ENCODE results near the gene ANGEL1. TPM values are rescaled to one million over a fixed set of nuclear protein-coding genes. Genes with fewer than 3 reads are reported as not detected.

ANGEL1 gene
- total RNA-seq, 1 experiment from 2014 or later, result 19.9 TPM

DNA sequence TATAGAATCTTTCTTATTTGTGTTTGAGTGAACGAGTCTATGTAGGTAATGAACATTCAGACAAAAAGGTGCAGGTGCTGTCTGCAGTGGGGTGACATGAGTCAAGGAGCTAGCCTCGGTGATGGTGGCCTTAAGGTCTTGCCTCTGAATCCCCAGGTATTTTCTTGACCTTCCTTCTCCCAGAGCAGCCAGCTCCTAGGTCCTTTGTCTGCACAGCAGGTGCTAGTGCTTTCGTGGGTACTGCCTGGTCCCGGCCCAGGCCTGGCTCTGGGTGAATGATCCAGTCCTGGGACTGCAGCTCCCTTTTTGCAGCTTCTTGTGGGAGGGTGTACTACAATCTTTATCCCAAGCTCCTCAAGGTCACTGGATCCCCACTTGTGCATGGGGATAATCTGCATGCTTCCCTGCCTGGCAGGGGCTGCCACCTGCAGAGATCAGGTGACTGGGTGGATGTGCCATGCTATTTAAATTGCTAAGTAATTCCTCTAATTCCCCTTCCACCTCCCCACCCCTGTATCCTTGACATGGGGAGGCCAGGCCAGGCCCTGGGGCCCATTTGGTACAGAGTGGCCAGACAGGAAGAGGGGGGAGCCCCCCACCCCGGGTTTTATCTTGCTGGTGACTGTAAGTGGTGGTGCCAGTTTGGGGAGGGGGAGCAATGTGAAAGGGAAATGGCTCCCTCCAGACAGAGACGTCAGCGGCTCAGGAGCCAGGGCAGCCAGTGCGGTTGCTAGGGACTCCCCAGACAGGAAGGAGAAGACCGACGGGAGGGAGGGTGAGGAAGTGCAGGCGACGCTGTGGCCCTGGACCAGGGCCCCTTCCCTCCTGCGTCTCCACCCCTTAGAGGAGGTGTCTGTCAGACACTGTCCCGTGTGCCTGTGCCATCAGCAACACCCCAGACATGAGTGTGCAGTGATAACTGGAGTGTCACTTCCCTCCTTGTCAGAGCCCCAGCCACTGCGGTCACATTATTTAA is 44.7 kb downstream of the ANGEL1 start:
- no peaks in the 10 kb centered on the region for H3K36me3 ChIP-seq (ENCODE audit: insufficient read depth, low read length, poor library complexity, severe bottlenecking)
- no peak for DNase-seq (ENCODE audit: low spot score)
- H3K9me3 ChIP-seq (ENCODE audit: low read depth, low read length, poor library complexity, severe bottlenecking), result no peaks in the 10 kb centered on the region
- TF ChIP-seq, protein P1, sequence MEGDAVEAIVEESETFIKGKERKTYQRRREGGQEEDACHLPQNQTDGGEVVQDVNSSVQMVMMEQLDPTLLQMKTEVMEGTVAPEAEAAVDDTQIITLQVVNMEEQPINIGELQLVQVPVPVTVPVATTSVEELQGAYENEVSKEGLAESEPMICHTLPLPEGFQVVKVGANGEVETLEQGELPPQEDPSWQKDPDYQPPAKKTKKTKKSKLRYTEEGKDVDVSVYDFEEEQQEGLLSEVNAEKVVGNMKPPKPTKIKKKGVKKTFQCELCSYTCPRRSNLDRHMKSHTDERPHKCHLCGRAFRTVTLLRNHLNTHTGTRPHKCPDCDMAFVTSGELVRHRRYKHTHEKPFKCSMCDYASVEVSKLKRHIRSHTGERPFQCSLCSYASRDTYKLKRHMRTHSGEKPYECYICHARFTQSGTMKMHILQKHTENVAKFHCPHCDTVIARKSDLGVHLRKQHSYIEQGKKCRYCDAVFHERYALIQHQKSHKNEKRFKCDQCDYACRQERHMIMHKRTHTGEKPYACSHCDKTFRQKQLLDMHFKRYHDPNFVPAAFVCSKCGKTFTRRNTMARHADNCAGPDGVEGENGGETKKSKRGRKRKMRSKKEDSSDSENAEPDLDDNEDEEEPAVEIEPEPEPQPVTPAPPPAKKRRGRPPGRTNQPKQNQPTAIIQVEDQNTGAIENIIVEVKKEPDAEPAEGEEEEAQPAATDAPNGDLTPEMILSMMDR (conservative IDR thresholded peaks at IDR 0.05; ENCODE audit: low read depth, low read length), result no peak
- no peak for TF ChIP-seq EZH2 (IDR thresholded peaks at IDR 0.05; ENCODE audit: borderline replicate concordance, low read depth, low read length, poor library complexity, severe bottlenecking)
- H3K27me3 ChIP-seq (replicated peaks; ENCODE audit: insufficient read depth, low read depth, low read length, poor library complexity), result no peaks in the 10 kb centered on the region
- CTCF ChIA-PET, result no interaction called here
- H3K27ac ChIP-seq (ENCODE audit: low read depth, low read length, poor library complexity, severe bottlenecking), result no peak overlapping the region
- H3K4me1 ChIP-seq (ENCODE audit: insufficient read depth, low read length, poor library complexity, severe bottlenecking), result no peaks in the 10 kb centered on the region
- intact Hi-C loops (cut with micrococcal nuclease; ENCODE audit: unreplicated experiment), result no loop called here
- no TSS peak for BruUV-seq (replicated peaks)
- H3K4me3 ChIP-seq (ENCODE audit: low read depth, low read length, poor library complexity, severe bottlenecking), result no peak overlapping the region
- POLR2A ChIA-PET (ENCODE audit: low non-redundant PET), result no interaction called here

DNA sequence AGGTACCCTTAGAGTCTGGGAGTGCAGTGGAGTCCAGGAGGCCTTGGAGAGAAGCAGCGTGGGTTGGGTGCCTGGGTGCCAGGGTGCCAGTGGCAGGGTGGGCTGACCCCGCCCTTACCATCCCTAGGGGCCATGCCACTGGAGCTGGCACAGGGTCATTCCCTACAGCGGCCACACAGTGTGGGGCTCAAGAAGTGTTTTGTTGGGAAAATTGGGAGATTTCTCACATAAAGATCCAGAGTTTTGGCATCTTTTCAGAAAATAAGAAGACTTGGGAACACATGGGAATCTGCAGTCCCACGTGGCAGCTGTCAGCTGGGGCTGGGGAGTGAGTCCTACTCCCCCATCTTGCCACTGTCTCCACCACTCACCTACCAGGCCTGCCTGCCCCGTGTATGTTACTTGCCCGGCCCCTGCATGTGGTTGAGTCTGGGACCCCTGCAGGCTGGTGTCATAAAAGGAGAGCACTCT is 47.2 kb downstream of the ANGEL1 start:
- BruUV-seq (replicated peaks), result no TSS peak
- POLR2A ChIA-PET (ENCODE audit: low non-redundant PET), result no interaction called here
- intact Hi-C loops (cut with micrococcal nuclease; ENCODE audit: unreplicated experiment), result no loop called here

DNA sequence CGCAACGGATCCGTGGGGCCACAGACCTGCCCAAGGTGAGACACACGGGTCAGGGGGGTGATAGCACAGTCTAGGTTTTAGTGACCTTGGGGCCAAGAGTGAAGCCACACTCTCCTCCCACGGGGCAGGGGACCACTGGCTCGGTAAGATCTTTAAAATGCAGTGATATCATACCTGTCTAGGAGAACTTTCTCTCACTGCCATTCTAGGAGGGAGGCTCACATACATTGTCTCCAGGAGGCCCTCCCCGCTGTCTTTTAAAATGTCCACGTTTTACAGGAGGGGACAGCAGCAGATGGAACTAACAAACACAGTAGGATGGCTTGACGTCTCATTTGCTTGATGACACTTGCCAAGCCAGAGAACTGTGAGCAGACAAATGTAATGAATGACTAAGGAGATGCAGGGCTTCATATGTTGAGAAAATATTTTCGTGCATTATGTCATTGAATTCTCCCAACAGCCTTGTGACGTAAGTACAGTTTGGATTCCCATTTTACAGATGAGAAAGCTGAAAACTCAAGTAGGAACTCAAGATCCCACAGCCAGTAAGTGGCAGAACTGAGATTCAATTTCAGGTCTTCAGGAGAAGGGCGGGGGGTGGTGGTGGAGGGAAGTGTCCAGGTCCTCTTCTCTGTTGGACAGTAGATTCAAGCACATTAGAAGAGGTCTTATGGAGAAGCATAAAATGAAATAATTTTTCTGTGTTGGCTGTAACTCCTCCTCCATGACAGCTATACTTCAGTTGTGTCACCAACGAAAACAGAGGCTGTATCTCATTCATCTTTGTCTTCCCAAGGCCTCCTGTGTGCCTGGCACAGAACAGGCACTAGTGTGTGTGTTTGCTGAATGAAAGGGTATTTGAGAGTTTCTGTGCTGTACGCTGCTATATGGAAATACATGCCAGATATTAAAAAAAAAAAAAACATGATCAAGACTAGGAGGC is 49.3 kb downstream of the ANGEL1 start:
- DNase-seq (ENCODE audit: low spot score), result no peak
- ChIA-PET CTCF (no interaction called here), POLR2A (ENCODE audit: low non-redundant PET) (no interaction called here)
- intact Hi-C loops (cut with micrococcal nuclease; ENCODE audit: unreplicated experiment), result no loop called here
- H3K27ac ChIP-seq (ENCODE audit: low read depth, low read length, poor library complexity, severe bottlenecking), result no peak overlapping the region
- no peak overlapping the region for H3K4me3 ChIP-seq (ENCODE audit: low read depth, low read length, poor library complexity, severe bottlenecking)
- BruUV-seq (replicated peaks), result no TSS peak
- TF ChIP-seq, protein P1 (conservative IDR thresholded peaks at IDR 0.05; ENCODE audit: low read depth, low read length), result no peak
- TF ChIP-seq EZH2 (IDR thresholded peaks at IDR 0.05; ENCODE audit: borderline replicate concordance, low read depth, low read length, poor library complexity, severe bottlenecking), result no peak
- H3K27me3 ChIP-seq (replicated peaks; ENCODE audit: insufficient read depth, low read depth, low read length, poor library complexity), result no peaks in the 10 kb centered on the region
- H3K4me1 ChIP-seq (ENCODE audit: insufficient read depth, low read length, poor library complexity, severe bottlenecking), result peaks cover 4% of the 10 kb centered on the region
- no peaks in the 10 kb centered on the region for H3K36me3 ChIP-seq (ENCODE audit: insufficient read depth, low read length, poor library complexity, severe bottlenecking)
- no peaks in the 10 kb centered on the region for H3K9me3 ChIP-seq (ENCODE audit: low read depth, low read length, poor library complexity, severe bottlenecking)

More for the DNA sequence above, 47.2 kb downstream of the ANGEL1 start:
- DNase-seq (ENCODE audit: low spot score), result no peak
- no peak for TF ChIP-seq EZH2 (IDR thresholded peaks at IDR 0.05; ENCODE audit: borderline replicate concordance, low read depth, low read length, poor library complexity, severe bottlenecking)
- TF ChIP-seq, protein P1 (conservative IDR thresholded peaks at IDR 0.05; ENCODE audit: low read depth, low read length), result no peak
- Histone ChIP-seq H3K27me3 (replicated peaks; ENCODE audit: insufficient read depth, low read depth, low read length, poor library complexity) (no peaks in the 10 kb centered on the region), H3K27ac (ENCODE audit: low read depth, low read length, poor library complexity, severe bottlenecking) (no peak overlapping the region), H3K9me3 (ENCODE audit: low read depth, low read length, poor library complexity, severe bottlenecking) (no peaks in the 10 kb centered on the region), H3K4me3 (ENCODE audit: low read depth, low read length, poor library complexity, severe bottlenecking) (no peak overlapping the region), H3K4me1 (ENCODE audit: insufficient read depth, low read length, poor library complexity, severe bottlenecking) (peaks cover 4% of the 10 kb centered on the region), H3K36me3 (ENCODE audit: insufficient read depth, low read length, poor library complexity, severe bottlenecking) (no peaks in the 10 kb centered on the region)
- CTCF ChIA-PET, result no interaction called here
